IMR-90 (cell line): ENCODE measurements around the gene SPACA5B. TPM values are rescaled to one million over a fixed set of nuclear protein-coding genes. Genes with fewer than 3 reads are reported as not detected.

Experiments
- ATAC-seq: fragments of 200-7000 bp; cut with Tn5 transposase; 2 replicates; pipeline ENCODE4 v1.9.1; 2020; ENCODE audit warnings: low read depth, mild to moderate bottlenecking, moderate library complexity
- BruUV-seq: library from RNA; stranded (reverse); fragments of 400-500 nt; replicated peaks from 2 replicates; lab custom pipeline; 2021; lab: Mats Ljungman, UMichigan
- CTCF ChIA-PET: fragments of 300-600 bp; formaldehyde crosslinking; extraction: SDS; loops from one replicate; lab custom pipeline; 2021; ENCODE audit warnings: antibody characterized with exemption; lab: Yijun Ruan, JAX
- POLR2A ChIA-PET: fragments of 300-600 bp; sonication (Branson Sonifier 250); formaldehyde crosslinking; loops from one replicate; lab custom pipeline; 2022; ENCODE audit warnings: antibody characterized with exemption; ENCODE audit not compliant: unreplicated experiment; lab: Charles Lee
- DNase-seq: peaks from one replicate; pipeline ENCODE4 v3.0.0; 2013
- H2AFZ ChIP-seq: replicated peaks from 2 replicates; pipeline ENCODE3; 2013; ENCODE audit warnings: low read length, mild to moderate bottlenecking; ENCODE audit not compliant: poor library complexity
- H2AK5ac ChIP-seq: 2 replicates; pipeline ENCODE4 v1.6.1; 2013; ENCODE audit warnings: low read depth, low read length, inconsistent platforms
- H2AK9ac ChIP-seq: replicated peaks from 2 replicates; pipeline ENCODE3; 2013; ENCODE audit warnings: mild to moderate bottlenecking, low read depth, low read length, moderate library complexity; ENCODE audit not compliant: poor library complexity
- H2BK120ac ChIP-seq: 2 replicates; pipeline ENCODE4 v1.6.1; 2013; ENCODE audit warnings: low read depth, low read length, inconsistent platforms
- H2BK15ac ChIP-seq: 3 replicates; pipeline ENCODE4 v1.6.1; 2013; ENCODE audit warnings: low read depth, low read length, inconsistent platforms
- H2BK20ac ChIP-seq: 2 replicates; pipeline ENCODE4 v1.6.1; 2013; ENCODE audit warnings: low read depth, mild to moderate bottlenecking, inconsistent platforms, low read length, moderate library complexity
- H2BK5ac ChIP-seq: 2 replicates; pipeline ENCODE4 v1.6.1; 2013; ENCODE audit warnings: mild to moderate bottlenecking, low read depth, low read length, inconsistent platforms; ENCODE audit not compliant: poor library complexity, severe bottlenecking
- H3K14ac ChIP-seq: replicated peaks from 2 replicates; pipeline ENCODE4 v1.6.1; 2013; ENCODE audit warnings: low read depth, low read length, inconsistent platforms
- H3K18ac ChIP-seq: 2 replicates; pipeline ENCODE4 v1.6.1; 2013; ENCODE audit warnings: low read depth, low read length, control low read depth
- H3K23ac ChIP-seq: 2 replicates; pipeline ENCODE4 v1.6.1; 2013; ENCODE audit warnings: low read depth, low read length, inconsistent platforms
- H3K27ac ChIP-seq: 2 replicates; pipeline ENCODE4 v1.5.1; 2013; ENCODE audit warnings: mild to moderate bottlenecking, control low read depth, low read length; ENCODE audit not compliant: insufficient read depth
- H3K27me3 ChIP-seq: 2 replicates; pipeline ENCODE4 v1.6.1; 2013; ENCODE audit warnings: low read length; ENCODE audit not compliant: control insufficient read depth, insufficient read depth
- H3K36me3 ChIP-seq: 2 replicates; pipeline ENCODE4 v1.6.1; 2013; ENCODE audit warnings: low read length, mixed read lengths; ENCODE audit not compliant: control insufficient read depth, insufficient read depth
- H3K4ac ChIP-seq: 2 replicates; pipeline ENCODE4 v1.6.1; 2013; ENCODE audit warnings: low read depth, low read length, inconsistent platforms
- H3K4me1 ChIP-seq: 2 replicates; pipeline ENCODE4 v1.6.1; 2013; ENCODE audit warnings: low read length, mixed read lengths; ENCODE audit not compliant: control insufficient read depth, insufficient read depth
- H3K4me2 ChIP-seq: 2 replicates; pipeline ENCODE4 v1.6.1; 2013; ENCODE audit warnings: low read depth, mild to moderate bottlenecking, control low read depth, low read length, moderate library complexity
- H3K4me3 ChIP-seq: 2 replicates; pipeline ENCODE4 v1.5.1; 2013; ENCODE audit warnings: low read depth, mild to moderate bottlenecking, control low read depth, low read length, moderate library complexity; ENCODE audit not compliant: insufficient read depth
- H3K56ac ChIP-seq: 2 replicates; pipeline ENCODE4 v1.6.1; 2013; ENCODE audit warnings: low read length, inconsistent platforms; ENCODE audit not compliant: insufficient read depth; ENCODE audit errors: extremely low read depth
- H3K79me1 ChIP-seq, 2 experiments: 2 replicates each; pipeline ENCODE4 v1.6.1; 2013; ENCODE audit warnings: low read length in 2 of 2, inconsistent platforms in 1 of 2, low read depth in 1 of 2
- H3K9ac ChIP-seq: 2 replicates; pipeline ENCODE4 v1.6.1; 2013; ENCODE audit warnings: low read depth, low read length, control low read depth
- H3K9me1 ChIP-seq: 2 replicates; pipeline ENCODE4 v1.6.1; 2013; ENCODE audit warnings: low read length, inconsistent platforms; ENCODE audit not compliant: insufficient read depth
- H3K9me3 ChIP-seq: 2 replicates; pipeline ENCODE4 v1.6.1; 2013; ENCODE audit warnings: low read length; ENCODE audit not compliant: control insufficient read depth, insufficient read depth
- H4K20me1 ChIP-seq: 2 replicates; pipeline ENCODE4 v1.6.1; 2013; ENCODE audit warnings: low read length, inconsistent platforms; ENCODE audit not compliant: insufficient read depth
- H4K5ac ChIP-seq: 2 replicates; pipeline ENCODE4 v1.6.1; 2013; ENCODE audit warnings: mild to moderate bottlenecking, low read depth, low read length, control low read depth
- H4K8ac ChIP-seq, 2 experiments: 2 replicates each; pipeline ENCODE4 v1.6.1; 2013; ENCODE audit warnings: low read depth in 2 of 2, low read length in 2 of 2, control low read depth in 1 of 2, inconsistent platforms in 1 of 2
- H4K91ac ChIP-seq: 2 replicates; pipeline ENCODE4 v1.6.1; 2013; ENCODE audit warnings: low read depth, low read length, inconsistent platforms; ENCODE audit not compliant: insufficient read depth
- CHD1 ChIP-seq: IDR thresholded peaks from 2 replicates; pipeline ENCODE4 v1.6.1; 2012; ENCODE audit warnings: low read depth, low read length, improper control_type of control experiment
- CTCF ChIP-seq: conservative IDR thresholded peaks from 2 replicates; pipeline ENCODE4 v1.5.1; 2012; ENCODE audit warnings: mild to moderate bottlenecking, low read depth, low read length, improper control_type of control experiment
- POLR2A ChIP-seq: IDR thresholded peaks from 2 replicates; pipeline ENCODE4 v1.6.1; 2012; ENCODE audit warnings: mild to moderate bottlenecking, low read depth, low read length
- RAD21 ChIP-seq: IDR thresholded peaks from 2 replicates; pipeline ENCODE4 v1.6.1; 2012; ENCODE audit warnings: low read length, improper control_type of control experiment
- USF2 ChIP-seq: fragments of 150-350 bp; IDR thresholded peaks from 2 replicates; pipeline ENCODE4 v1.6.1; 2017; ENCODE audit warnings: mild to moderate bottlenecking, antibody characterized with exemption, low read length, low read depth
- WGBS, 2 experiments: methylation state at CpG; one replicate each; pipeline versions ENCODE4 v1.1.5 to v1.1.7; 2013; ENCODE audit warnings: missing lambda C conversion rate in 2 of 2; ENCODE audit not compliant: insufficient read length in 1 of 2; ENCODE audit errors: extremely low coverage in 2 of 2; 5-methylcytosine and 5-hydroxymethylcytosine counted together
- dilution Hi-C: fragments of 300-500 bp; cut with HindIII; formaldehyde crosslinking; loops from one replicate; pipeline ENCODE4 v1.14.3; 2018; ENCODE audit warnings: low sequenced_read_pairs; ENCODE audit not compliant: unreplicated experiment
- in situ Hi-C: fragments of 300-500 bp; cut with MboI; formaldehyde crosslinking; loops from 3 replicates; pipeline ENCODE4 v1.14.3; 2019; ENCODE audit warnings: low sequenced_read_pairs, inconsistent platforms, mixed read lengths
- intact Hi-C: fragments of 100-400 bp; cut with micrococcal nuclease; formaldehyde crosslinking; loops from 2 replicates; pipeline ENCODE4 v1.10.0; 2022
- polyA plus RNA-seq, 3 experiments: library from polyadenylated mRNA; depleted of rRNA; stranded (reverse); fragments of >200 nt; gene quantifications; 2 replicates each; pipeline ENCODE4 v1.2.3, GENCODE V29; 2012; ENCODE audit warnings: low replicate concordance in 1 of 3
- total RNA-seq: library from RNA; depleted of rRNA; stranded (reverse); fragments of >200 nt; gene quantifications from 2 replicates; pipeline ENCODE4 v1.2.3, GENCODE V29; 2012

The SPACA5B gene
- total and polyA plus RNA-seq, 2 of the 4 experiments (the other 2 are of a cell fraction) = not detected

- no peak overlapping the region for H3K18ac ChIP-seq
- dilution Hi-C loops (no loop called here), in situ Hi-C loops (no loop called here), intact Hi-C loops (no loop called here)
- DNase-seq = no peak
- H2AK5ac ChIP-seq = no peak overlapping the region
- H4K5ac ChIP-seq = no peak overlapping the region
- no peak overlapping the region for H3K4me2 ChIP-seq
- H2AFZ ChIP-seq = no peak overlapping the region
- no peak overlapping the region for H2BK120ac ChIP-seq
- TF ChIP-seq CTCF = no peak
- no peak for TF ChIP-seq RAD21
- TF ChIP-seq CHD1 = no peak
- TF ChIP-seq USF2 = no peak
- no peak for TF ChIP-seq POLR2A
- no peak overlapping the region for H2BK15ac ChIP-seq
- no peak overlapping the region for H3K23ac ChIP-seq
- no peak overlapping the region for H2BK5ac ChIP-seq
- H3K4me1 ChIP-seq = no peaks in the 10 kb centered on the region
- no peak overlapping the region for H2BK20ac ChIP-seq
- POLR2A ChIA-PET = no interaction called here
- no TSS peak for BruUV-seq
- H3K14ac ChIP-seq = no peak overlapping the region
- H3K4ac ChIP-seq = no peak overlapping the region
- H4K8ac ChIP-seq = no peak overlapping the region
- no peak overlapping the region for H3K4me3 ChIP-seq
- no peaks in the 10 kb centered on the region for H4K20me1 ChIP-seq
- no peak overlapping the region for H3K9ac ChIP-seq
- H3K9me3 ChIP-seq = no peaks in the 10 kb centered on the region
- no peaks in the 10 kb centered on the region for H3K9me1 ChIP-seq
- H3K27ac ChIP-seq = no peak overlapping the region
- CTCF ChIA-PET = no interaction called here
- no peak overlapping the region for H3K56ac ChIP-seq
- H2AK9ac ChIP-seq = no peak overlapping the region
- 82% methylated on average over 2 of the region's 4 CpGs; no CpG with 5 or more reads in 1 of the 2 experiments for WGBS, 2 experiments
- H3K36me3 ChIP-seq = no peaks in the 10 kb centered on the region
- H3K79me1 ChIP-seq = no peaks in the 10 kb centered on the region
- no peak overlapping the region for H4K91ac ChIP-seq
- H3K27me3 ChIP-seq = no peaks in the 10 kb centered on the region
- no peak for ATAC-seq
Observed at GRCh38 chrX:48179691-48180090, 49.3 kb downstream of the SPACA5B start.
